ENCODE measurements around the gene PACSIN3.

PACSIN3 gene

DNA sequence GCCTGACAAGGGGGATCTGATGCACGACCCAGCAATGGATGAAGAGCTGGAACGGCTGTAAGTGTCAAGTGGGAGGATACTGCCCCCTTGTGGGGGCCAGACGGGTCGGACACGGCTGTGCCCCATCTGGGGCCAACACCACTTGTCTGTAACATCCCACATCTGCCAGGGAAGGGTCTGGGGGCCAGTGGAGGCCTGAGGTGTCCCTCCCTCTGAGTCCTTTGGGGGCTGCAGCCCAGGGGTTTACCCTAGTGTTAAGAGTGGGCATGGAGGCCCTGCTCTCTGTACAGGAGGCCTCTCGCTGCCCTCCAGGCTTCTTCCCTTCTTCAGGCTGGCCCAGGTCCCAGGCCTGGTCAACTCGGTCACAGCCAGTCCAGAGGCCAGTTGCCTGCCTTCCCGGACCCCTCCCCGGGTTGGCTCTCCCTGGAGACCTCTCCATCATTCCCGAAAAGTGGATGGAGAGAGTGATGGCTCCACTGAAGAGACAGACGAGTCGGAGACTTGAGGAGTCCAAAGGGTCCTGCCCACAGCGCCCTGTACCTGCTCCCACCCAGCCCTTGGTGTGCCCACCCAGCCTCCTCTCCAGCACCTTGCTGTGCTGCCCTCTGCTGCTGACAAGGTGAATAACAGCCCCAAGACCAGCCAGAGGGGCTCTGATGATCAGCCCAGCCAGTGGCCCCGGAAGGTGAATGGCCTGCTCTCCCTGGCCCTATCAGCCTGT, 24.9 kb downstream of the PACSIN3 start:
- TF ChIP-seq, protein P1, sequence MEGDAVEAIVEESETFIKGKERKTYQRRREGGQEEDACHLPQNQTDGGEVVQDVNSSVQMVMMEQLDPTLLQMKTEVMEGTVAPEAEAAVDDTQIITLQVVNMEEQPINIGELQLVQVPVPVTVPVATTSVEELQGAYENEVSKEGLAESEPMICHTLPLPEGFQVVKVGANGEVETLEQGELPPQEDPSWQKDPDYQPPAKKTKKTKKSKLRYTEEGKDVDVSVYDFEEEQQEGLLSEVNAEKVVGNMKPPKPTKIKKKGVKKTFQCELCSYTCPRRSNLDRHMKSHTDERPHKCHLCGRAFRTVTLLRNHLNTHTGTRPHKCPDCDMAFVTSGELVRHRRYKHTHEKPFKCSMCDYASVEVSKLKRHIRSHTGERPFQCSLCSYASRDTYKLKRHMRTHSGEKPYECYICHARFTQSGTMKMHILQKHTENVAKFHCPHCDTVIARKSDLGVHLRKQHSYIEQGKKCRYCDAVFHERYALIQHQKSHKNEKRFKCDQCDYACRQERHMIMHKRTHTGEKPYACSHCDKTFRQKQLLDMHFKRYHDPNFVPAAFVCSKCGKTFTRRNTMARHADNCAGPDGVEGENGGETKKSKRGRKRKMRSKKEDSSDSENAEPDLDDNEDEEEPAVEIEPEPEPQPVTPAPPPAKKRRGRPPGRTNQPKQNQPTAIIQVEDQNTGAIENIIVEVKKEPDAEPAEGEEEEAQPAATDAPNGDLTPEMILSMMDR (IDR thresholded peaks at IDR 0.05; ENCODE audit: low read depth, low read length, missing control alignments) = peak; percentile 84
- in situ Hi-C loops (cut with HindIII; ENCODE audit: low sequenced_read_pairs) = no loop called here
- peak; percentile 43 for DNase-seq (ENCODE audit: low read depth)
- H3K4me3 ChIP-seq (ENCODE audit: low read depth, low read length) = no peak overlapping the region

DNA sequence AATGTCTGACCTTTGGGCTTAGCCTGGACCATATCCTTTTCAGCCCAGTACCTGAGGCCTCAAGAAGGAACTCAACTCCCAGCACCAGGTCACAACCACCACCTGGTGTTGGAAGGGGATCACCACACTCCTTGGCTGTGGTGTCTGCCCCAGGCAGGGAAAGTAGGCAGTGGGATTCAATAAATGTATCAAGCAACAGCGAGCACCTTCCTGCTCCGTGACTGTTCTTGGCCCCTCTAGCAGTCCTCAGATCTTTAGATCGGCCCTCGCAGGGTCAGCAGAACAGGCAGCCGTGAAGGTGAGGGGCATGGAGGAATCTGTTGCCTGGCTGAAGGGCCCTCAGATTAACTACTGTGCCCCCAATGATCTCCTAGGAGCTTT, 25.5 kb downstream of the PACSIN3 start:
- in situ Hi-C loops (cut with HindIII; ENCODE audit: low sequenced_read_pairs) = no loop called here
- TF ChIP-seq, protein P1 (IDR thresholded peaks at IDR 0.05; ENCODE audit: low read depth, low read length, missing control alignments) = no peak
- DNase-seq (ENCODE audit: low read depth) = no peak

DNA sequence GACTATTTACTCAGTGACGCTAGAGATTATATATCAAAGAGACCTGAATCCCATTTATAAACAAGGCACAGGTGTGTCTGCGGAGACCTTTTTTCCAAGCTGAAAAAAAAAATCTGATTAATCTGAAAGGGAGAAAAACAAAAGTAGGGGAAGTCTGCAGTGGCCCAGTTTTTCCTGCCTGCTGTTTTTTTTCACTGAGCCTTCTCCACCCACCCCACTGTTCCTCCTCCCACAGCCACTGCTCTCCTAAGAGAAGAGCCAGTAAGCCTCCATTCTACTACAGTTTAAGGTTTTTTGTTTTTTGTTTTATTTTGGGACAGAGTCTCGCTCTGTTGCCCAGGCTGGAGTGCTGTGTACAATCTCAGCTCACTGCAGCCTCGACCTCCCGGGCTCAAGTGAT, 28.0 kb downstream of the PACSIN3 start:
- no peak overlapping the region for H3K4me3 ChIP-seq (ENCODE audit: low read depth, low read length)
- no peak for DNase-seq (ENCODE audit: low read depth)
- in situ Hi-C loops (cut with HindIII; ENCODE audit: low sequenced_read_pairs) = no loop called here
- TF ChIP-seq, protein P1 (IDR thresholded peaks at IDR 0.05; ENCODE audit: low read depth, low read length, missing control alignments) = no peak

More for the DNA sequence above, 25.5 kb downstream of the PACSIN3 start:
- H3K4me3 ChIP-seq (ENCODE audit: low read depth, low read length) = no peak overlapping the region

DNA sequence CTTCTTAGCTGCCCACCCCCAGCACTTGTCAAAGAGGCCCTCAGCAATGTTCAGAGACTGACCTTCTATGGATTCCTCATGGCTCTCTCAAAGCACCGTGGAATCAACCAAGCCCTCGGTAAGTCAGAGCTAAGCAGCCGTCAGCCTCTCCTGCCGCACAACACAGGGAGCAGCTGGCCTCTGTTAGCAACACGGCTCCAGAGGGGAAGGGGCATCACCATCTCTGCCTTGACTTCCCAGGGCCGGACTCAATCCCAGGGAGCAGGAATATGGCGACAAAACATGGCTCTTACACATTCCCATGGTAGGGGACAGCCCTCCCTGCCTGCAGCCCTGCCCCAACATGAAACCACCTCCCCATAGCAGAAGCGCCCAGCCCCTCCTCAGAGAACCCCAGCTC, 28.4 kb downstream of the PACSIN3 start:
- no peak for DNase-seq (ENCODE audit: low read depth)
- H3K4me3 ChIP-seq (ENCODE audit: low read depth, low read length) = no peak overlapping the region
- in situ Hi-C loops (cut with HindIII; ENCODE audit: low sequenced_read_pairs) = no loop called here
- TF ChIP-seq, protein P1 (IDR thresholded peaks at IDR 0.05; ENCODE audit: low read depth, low read length, missing control alignments) = no peak

DNA sequence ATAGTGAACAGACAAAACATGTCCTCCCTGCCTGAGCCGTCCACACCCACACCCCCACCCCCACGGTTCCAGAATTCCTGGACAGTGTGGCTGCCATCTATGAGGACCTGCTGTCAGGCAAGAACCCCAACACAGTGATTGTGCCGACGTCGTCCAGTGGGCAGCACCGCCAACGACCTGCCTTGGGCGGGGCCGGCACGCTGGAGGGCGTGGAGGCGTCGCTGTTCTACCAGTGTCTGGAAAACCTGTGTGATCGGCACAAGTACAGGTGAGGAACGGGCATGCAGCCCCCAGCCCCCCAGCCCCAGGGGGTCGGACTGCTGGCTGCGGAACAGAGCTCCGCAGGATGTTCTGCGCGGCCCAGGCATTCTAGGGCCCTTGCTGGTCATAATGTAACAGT, 29.3 kb downstream of the PACSIN3 start:
- TF ChIP-seq, protein P1 (IDR thresholded peaks at IDR 0.05; ENCODE audit: low read depth, low read length, missing control alignments) = no peak
- in situ Hi-C loops (cut with HindIII; ENCODE audit: low sequenced_read_pairs) = no loop called here
- no peak for DNase-seq (ENCODE audit: low read depth)
- H3K4me3 ChIP-seq (ENCODE audit: low read depth, low read length) = no peak overlapping the region

DNA sequence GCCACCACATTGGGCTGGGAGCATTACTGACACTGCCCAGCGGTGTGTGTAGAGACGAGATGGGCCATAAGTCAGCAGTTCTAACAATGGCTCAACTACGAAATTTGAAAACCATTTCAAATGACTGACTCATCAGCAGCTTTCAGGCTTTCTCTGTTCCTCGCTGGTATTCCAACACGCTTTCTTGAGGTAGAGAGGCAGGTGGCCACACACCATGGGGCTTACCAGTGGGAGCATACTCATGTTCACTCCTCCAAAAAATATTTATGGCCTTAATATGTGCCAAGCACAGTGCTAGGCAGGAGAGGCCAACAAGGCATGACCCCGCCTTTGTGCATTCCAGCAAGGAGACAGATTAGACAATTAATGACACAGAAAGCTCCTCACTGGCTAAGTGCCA, 29.9 kb downstream of the PACSIN3 start:
- DNase-seq (ENCODE audit: low read depth) = no peak
- in situ Hi-C loops (cut with HindIII; ENCODE audit: low sequenced_read_pairs) = no loop called here
- TF ChIP-seq, protein P1 (IDR thresholded peaks at IDR 0.05; ENCODE audit: low read depth, low read length, missing control alignments) = no peak
- H3K4me3 ChIP-seq (ENCODE audit: low read depth, low read length) = no peak overlapping the region
